Measurements from ENCODE around the gene PBX3. TPM values are rescaled to one million over a fixed set of nuclear protein-coding genes. Genes with fewer than 3 reads are reported as not detected.
A peak's percentile ranks its signal among the peaks of the same experiment; 100 is the strongest.

PBX3 gene
- polyA plus RNA-seq (ENCODE audit: insufficient read depth in 1 of 5, insufficient read length in 5 of 5, low replicate concordance in 1 of 5), result 10 to 100 TPM; 36.5 to 47.7 (median 44.4) TPM
- long read RNA-seq, donor 1, transcript PBX3-201 (8 exons, 2,755 nt), result major isoform, 5 of 15 reads
- long read RNA-seq, donor 1, partial matches to known transcripts, result 6 of 15 reads
- long read RNA-seq, donor 1, other reads (novel, unspliced or antisense), result 0 of 15 reads
- long read RNA-seq, donor 2, partial matches to known transcripts, result 0 of 2 reads
- long read RNA-seq, donor 2, other reads (novel, unspliced or antisense), result 0 of 2 reads
- long read RNA-seq, donor 3, partial matches to known transcripts, result 0 of 4 reads
- long read RNA-seq, donor 3, other reads (novel, unspliced or antisense), result 0 of 4 reads
- long read RNA-seq, donor 4, partial matches to known transcripts, result 0 of 4 reads
- long read RNA-seq, donor 4, other reads (novel, unspliced or antisense), result 0 of 4 reads
- long read RNA-seq, donor 5, partial matches to known transcripts, result 12 of 19 reads
- long read RNA-seq, donor 5, other reads (novel, unspliced or antisense), result 0 of 19 reads
- long read RNA-seq, donor 6, partial matches to known transcripts, result 0 of 12 reads
- long read RNA-seq, donor 6, other reads (novel, unspliced or antisense), result 0 of 12 reads
- long read RNA-seq, donor 7, partial matches to known transcripts, result 0 of 10 reads
- long read RNA-seq, donor 7, other reads (novel, unspliced or antisense), result 0 of 10 reads
- long read RNA-seq, donor 8, partial matches to known transcripts, result 0 of 3 reads
- long read RNA-seq, donor 8, other reads (novel, unspliced or antisense), result 0 of 3 reads

GRCh38 chr9:125747053-125747764 is at the start of gene PBX3:
Gene PBX3, plus strand, starts transcription at chr9:125747373.
- no peak for DNase-seq

DNA sequence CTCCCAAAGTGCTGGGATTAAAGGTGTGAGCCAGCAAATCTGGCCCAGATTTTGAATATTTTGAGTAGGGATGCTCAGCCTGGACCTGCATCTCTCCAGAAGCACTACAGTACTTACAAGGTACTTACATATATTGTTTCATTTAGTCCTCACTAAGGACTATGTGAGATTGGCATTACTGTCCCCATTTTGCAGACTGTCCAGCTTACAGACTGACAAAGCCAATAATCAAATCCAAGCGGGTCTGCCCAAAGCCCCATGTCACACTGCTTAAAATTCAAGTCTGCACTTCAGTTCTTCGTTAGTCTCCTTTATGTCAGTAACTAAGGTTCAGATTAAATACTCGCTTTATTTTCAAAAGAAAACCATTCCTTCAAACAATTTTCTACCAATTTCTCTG is 47.3 kb upstream of the PBX3 start:
- no peak for DNase-seq

DNA sequence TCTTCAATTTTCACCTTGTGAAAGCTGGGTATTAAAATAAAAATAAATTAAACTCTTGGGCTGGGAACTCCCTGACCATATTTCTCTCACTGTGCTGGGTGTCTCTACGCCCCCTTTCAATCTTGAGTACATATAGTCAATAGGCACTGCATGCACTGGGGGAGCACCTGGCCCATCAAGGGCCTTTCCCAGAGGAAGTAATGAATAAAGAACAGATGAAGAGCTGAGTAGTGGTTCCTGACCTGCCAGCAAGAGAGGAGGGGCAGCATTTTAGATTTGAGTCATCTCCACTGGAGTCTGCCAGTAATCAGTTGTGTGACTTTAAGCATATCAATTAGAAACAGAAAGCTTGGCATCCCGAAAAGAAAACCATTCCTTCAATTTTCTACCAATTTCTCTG is 46.4 kb upstream of the PBX3 start:
- DNase-seq, result no peak

DNA sequence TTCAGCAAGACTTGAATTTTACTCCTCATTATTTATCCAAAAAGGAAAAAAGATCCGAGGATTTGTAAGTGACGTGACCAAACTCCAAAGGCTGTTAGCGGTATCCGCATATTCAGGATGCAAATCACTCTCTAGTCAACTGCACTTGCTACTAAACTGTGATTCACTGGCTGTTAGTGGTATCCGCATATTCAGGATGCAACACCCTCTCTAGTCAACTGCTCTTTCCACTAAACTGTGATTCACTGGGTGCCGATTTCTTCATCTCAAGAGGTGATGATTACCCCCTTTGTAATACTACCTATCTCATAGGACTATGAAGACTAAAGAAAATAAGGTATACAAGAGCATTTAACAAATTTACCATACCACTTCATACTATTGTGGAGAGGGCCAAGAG is 45.8 kb upstream of the PBX3 start:
- no peak for DNase-seq

GRCh38 chr9:125703662-125704061 is 43.5 kb upstream of the PBX3 start:
- no peak for DNase-seq

- no peak for DNase-seq
These were observed 41.3 kb upstream of the PBX3 start for GRCh38 chr9:125705893-125706292.

GRCh38 chr9:125706651-125707471 is 40.3 kb upstream of the PBX3 start, which contains the start of gene MAPKAP1:
Gene MAPKAP1, minus strand, starts transcription at chr9:125707208. Its CDS starts 34,634 bp downstream, at chr9:125672574.
- DNase-seq, result peak; percentile 93

DNA sequence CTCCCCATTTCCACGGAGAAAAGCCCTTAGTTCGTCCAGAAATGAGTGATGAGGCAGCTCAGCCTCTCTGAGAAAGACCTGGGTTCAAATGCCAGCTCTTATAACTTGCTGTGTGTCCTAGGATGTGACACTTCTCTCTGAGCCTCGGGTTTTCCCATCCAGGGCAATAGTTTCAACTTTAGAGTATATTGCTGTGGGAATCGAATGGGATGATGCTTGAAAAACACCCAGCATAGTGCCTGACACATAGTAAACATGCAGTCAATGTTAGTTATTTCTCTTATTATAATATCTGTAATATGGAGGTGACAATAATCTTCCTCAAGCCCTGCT is 39.7 kb upstream of the PBX3 start:
- no peak for DNase-seq

GRCh38 chr9:125726456-125727132 is 20.6 kb upstream of the PBX3 start:
- no peak for DNase-seq

GRCh38 chr9:125730168-125730567 is 17.0 kb upstream of the PBX3 start:
- DNase-seq, result no peak

DNA sequence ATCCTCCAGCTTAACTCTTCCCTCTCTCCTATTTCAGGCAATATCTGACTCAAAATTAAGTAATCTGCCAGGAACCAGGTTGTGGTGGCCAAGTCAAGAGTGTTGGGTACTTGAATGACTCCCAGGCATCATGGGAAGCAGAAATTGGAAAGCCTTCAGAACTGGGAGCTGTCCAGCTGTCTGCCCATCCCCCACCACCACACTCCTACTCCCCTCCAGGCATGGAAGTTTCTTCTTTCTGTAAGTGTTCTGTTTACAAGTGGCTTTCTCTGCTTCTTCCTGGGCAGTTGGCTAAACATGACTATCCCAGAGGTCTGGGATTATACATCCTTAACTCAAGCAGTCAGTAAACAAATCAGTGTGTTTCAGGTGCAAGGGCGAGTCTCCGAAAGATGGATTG is 14.6 kb upstream of the PBX3 start:
- no peak for DNase-seq

DNA sequence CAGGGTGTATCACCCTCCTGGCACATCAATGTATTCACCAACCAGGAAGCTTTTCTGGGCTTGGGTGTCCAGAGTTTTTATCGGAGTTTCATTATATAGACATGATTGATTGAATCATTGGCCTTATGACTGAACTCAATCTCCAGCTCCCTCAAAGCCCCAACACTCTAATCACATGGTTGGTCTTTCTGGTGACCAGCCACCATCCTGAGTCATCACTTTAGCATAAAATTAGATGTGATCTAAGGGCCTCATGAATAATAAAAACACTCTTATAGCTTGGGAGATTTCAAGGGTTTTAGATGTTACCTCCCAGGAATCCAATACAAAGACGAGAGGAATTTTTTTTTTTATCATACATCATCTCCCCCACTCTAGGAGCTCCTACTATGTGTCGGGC is 7.7 kb upstream of the PBX3 start:
- no peak for DNase-seq

- DNase-seq, result no peak
These were observed 4.5 kb upstream of the PBX3 start for GRCh38 chr9:125742657-125743056.

DNA sequence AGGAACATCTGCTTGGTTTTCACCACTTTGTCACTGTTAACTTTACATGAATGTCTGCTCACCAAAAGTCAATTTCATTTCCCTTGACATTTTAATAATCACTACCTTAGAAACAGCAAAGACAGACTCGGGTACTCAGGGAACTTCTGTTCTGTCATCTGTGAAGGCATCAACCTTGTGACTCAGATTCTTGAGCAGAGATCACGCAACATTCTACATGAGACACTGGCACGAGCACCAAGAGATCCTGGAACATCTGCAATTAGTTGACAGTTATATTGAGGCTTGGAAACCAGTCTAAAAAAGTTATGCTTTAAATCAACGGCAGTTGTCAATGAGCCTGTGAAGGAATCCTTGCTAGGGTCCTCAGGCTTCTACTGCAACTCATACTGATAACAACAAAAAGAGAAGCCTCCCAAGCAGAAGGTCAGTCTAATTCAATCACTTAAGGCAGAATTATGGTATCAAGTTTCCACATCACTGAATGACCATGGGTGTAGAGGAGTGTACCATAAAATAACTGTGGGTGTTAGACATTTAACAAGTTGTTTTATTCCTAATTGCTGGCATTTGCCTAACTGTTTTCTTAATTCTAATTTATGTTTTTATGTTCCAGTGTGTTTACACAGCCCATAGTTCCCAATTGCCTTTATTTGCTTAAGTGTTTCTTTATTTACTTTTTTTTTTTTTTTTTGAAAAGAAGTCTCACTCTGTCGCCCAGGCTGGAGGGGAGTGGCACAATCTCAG is 3.3 kb upstream of the PBX3 start:
- no peak for DNase-seq

DNA sequence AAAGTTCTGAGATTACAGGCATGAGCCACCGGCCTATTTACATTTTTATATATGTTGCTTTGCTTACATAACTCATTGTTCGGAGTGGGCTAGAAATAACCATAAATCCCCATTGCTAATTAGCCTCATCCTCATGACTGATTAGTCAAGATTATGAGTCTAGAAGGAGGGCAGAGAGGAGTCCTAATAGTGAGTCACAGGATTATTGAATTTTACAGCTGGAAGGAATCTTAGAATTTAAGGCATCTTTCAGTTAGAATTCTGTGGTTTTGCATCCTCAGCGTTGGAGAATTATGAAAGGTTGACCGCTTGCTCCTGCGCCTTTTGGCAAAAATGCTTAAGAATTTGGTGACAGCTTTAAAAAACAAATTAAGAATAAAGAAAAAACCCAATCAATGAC is 2.6 kb upstream of the PBX3 start:
- DNase-seq, result no peak

DNA sequence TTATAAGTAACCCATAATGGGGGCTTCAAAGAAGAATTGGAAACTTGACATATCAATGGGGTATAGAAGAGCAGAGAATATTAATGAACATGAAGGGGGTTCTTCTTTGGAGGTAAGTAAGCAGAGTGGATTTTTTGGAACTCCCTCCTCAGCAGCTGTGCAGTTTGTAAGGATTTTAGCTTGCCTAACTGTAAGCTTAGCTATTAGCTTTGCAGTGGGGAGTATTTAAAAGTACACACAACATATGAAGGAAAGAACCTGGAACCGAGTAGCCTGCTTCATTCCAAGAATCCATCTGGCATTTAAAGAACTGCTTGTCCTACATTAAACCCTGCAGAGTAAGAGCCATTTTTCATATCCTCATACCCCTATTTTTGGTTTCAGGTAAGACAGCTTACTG is 2.2 kb upstream of the PBX3 start:
- DNase-seq, result no peak

DNA sequence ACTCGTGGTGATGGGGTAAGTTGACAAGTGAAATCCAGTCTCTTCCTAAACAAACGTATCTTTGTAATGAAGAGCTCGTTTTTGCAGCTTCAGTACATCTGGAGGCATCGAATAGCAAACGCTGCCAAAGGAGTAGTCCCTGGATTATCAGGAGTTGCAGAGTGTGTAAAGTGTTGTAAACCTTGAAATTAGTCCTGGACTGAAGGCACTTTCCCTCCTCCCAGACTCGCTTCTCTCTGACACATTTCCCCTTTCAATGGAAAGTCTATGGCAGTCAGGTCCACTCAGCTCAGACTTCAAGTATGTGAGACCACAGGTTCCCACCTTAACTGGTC is 1.5 kb upstream of the PBX3 start:
- no peak for DNase-seq

- peak; percentile 90 to 91 for DNase-seq
These were observed 978 bp upstream of the PBX3 start for GRCh38 chr9:125746017-125746773.

DNA sequence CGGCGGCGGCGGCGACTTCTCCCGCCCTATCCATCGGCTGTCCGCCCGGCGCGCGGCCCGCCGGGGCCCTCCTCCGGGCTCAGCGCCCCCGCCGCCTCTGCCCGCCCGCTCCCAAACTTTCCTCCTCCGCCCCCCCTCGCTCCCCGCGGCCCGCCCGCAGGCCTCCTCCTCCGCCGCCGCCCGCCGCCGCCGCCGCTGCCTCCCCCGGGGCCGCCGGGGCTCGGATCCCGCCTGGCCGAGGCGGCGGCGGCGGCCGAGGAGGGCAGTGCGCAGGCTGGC is 460 bp upstream of the PBX3 start:
- no peak for DNase-seq

Measured in right lung (tissue), 10 donors.